Muscle layer of duodenum (tissue), 2 donors: ENCODE results near the gene MYO5A.
"Not testable (repeated sequence)": the region's sequence is repeated elsewhere in the genome, so short reads cannot be mapped to it uniquely, and the experiment has no call there.

ENCODE experiments used
- H3K27ac ChIP-seq: one replicate; pipeline ENCODE4 v1.7.0; 2013; ENCODE audit warnings: mild to moderate bottlenecking, low read length
- H3K27me3 ChIP-seq: one replicate; pipeline ENCODE4 v1.7.0; 2013; ENCODE audit warnings: low read depth, mild to moderate bottlenecking, control low read depth, low read length
- H3K36me3 ChIP-seq, 2 donors: one replicate each; pipeline ENCODE4 v1.7.0; 2013; ENCODE audit warnings: low read length in 2 of 2, control low read depth in 1 of 2, mild to moderate bottlenecking in 1 of 2; ENCODE audit not compliant: insufficient read depth in 2 of 2, control insufficient read depth in 1 of 2
- H3K4me1 ChIP-seq, 2 donors: one replicate each; pipeline ENCODE4 v1.7.0; 2013; ENCODE audit warnings: low read length in 2 of 2, mild to moderate bottlenecking in 2 of 2, control low read depth in 1 of 2, moderate library complexity in 1 of 2; ENCODE audit not compliant: insufficient read depth in 2 of 2, control insufficient read depth in 1 of 2
- H3K4me3 ChIP-seq, 2 donors: one replicate each; pipeline ENCODE4 v1.7.0; 2013; ENCODE audit warnings: low read length in 2 of 2, low read depth in 1 of 2, mild to moderate bottlenecking in 1 of 2
- H3K9me3 ChIP-seq, 2 donors: one replicate each; pipeline ENCODE4 v1.7.0; 2013; ENCODE audit warnings: low read length in 2 of 2, control low read depth in 1 of 2, mild to moderate bottlenecking in 1 of 2; ENCODE audit not compliant: control insufficient read depth in 1 of 2
- donor health status: healthy.

Gene MYO5A

DNA sequence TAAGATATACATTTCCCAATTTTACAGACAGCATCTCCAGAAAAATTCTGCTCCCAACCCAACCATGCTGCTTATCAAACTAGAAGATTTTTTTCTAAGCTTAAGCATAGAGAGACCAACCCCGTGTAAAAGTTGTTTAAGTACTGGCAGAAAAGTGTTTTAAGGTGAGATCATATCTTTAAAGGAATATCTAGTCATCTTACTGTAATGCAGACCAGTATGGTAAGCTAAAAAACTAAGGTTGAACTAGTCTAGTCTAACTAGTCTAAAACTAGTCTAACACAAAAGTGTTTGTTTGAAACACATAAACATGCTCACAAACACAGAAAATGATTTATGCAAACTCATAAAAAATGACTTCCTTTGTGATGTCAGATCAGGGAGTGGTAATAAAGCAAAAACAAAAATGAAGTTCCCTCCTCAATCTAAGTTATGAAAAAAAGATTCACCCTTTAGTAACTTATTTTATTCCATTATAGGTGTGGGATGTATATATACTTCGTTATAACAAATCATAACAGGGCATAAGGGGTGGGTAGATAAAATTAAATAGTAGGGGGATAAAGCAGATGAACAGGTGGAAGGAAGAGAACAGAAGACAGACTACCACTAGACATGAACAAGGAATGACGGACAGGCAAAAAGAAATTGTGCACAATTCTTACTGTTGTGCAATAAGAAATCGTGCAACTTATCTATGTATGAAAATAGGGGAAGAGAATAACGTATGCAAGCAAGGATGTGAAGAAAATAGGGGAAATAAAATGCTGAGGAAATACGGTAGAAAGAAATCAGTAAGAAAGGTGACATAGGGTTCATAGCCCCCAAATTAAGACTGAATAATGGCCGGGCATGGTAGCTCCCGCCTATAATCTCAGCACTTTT lies 10.0 kb downstream of the MYO5A start:
- Histone ChIP-seq H3K27me3 (no peaks in the 10 kb centered on the region), H3K4me1 (peaks cover 0 to 13% of the 10 kb centered on the region in 2 donors)

GRCh38 chr15:52517014-52517413 lies 11.7 kb downstream of the MYO5A start:
- H3K9me3 ChIP-seq, result no peaks in the 10 kb centered on the region
- H3K4me3 ChIP-seq, result no peak overlapping the region
- H3K27ac ChIP-seq, result no peak overlapping the region
- H3K27me3 ChIP-seq, result no peaks in the 10 kb centered on the region
- H3K36me3 ChIP-seq, result no peaks in the 10 kb centered on the region
- peaks cover 0 to 13% of the 10 kb centered on the region in 2 donors for H3K4me1 ChIP-seq

More for the DNA sequence above, 10.0 kb downstream of the MYO5A start:
- Histone ChIP-seq H3K4me3 (no peak overlapping the region), H3K36me3 (no peaks in the 10 kb centered on the region), H3K27ac (no peak overlapping the region), H3K9me3 (no peaks in the 10 kb centered on the region)

DNA sequence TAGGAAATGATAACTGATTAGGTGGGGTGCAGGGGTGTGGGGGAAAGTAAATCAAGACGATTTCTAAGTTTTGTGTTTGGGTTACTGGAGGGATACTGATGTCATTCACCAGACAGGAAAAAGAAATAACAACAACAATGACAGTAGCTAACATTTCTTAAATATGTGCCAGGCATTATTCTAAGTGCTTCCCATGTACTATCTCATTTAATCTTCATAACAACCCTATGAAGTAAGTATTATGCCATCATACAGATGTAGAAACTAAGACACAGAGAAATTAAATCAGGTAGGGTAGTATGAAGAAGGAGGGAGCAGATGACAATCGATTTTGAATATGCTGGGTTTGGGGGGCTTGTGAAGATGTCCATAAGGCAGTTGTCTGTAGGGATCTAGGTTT lies 13.3 kb downstream of the MYO5A start:
- Histone ChIP-seq H3K4me1 (peaks cover 0 to 13% of the 10 kb centered on the region in 2 donors), H3K4me3 (no peak overlapping the region), H3K36me3 (no peaks in the 10 kb centered on the region), H3K27ac (no peak overlapping the region), H3K9me3 (no peaks in the 10 kb centered on the region), H3K27me3 (no peaks in the 10 kb centered on the region)

- no peak overlapping the region for H3K4me3 ChIP-seq
- H3K27me3 ChIP-seq, result no peaks in the 10 kb centered on the region
- H3K9me3 ChIP-seq, result no peaks in the 10 kb centered on the region
- H3K4me1 ChIP-seq, result peaks cover 0 to 13% of the 10 kb centered on the region in 2 donors
- no peaks in the 10 kb centered on the region for H3K36me3 ChIP-seq
- no peak overlapping the region for H3K27ac ChIP-seq
These were observed 14.2 kb downstream of the MYO5A start for GRCh38 chr15:52514482-52514881.

DNA sequence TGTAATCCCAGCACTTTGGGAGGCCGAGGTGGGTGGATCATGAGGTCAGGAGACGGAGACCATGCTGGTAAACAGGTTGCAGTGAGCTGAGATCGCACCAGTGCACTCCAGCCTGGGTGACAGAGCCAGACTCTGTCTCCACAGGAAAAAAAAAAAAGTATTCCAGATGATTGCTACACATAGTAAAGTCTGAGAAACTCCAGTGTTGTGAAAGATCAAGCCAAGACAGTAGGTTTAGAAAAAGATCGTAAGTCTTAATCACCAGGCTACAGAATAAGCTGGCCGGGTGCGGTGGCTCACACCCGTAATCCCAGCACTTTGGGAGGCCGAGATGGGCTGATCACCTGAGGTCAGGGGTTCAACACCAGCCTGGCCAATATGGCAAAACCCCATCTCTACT lies 15.8 kb downstream of the MYO5A start:
- H3K4me3 ChIP-seq, H3K27me3 ChIP-seq, H3K27ac ChIP-seq, H3K4me1 ChIP-seq, H3K9me3 ChIP-seq, H3K36me3 ChIP-seq: not testable (repeated sequence)

- Histone ChIP-seq H3K27ac (no peak overlapping the region), H3K4me1 (no peaks in the 10 kb centered on the region), H3K9me3 (no peaks in the 10 kb centered on the region), H3K4me3 (no peak overlapping the region), H3K36me3 (no peaks in the 10 kb centered on the region), H3K27me3 (no peaks in the 10 kb centered on the region)
These were observed 17.6 kb downstream of the MYO5A start for GRCh38 chr15:52511084-52511483.

- no peak overlapping the region for H3K4me3 ChIP-seq
- H3K27ac ChIP-seq, result no peak overlapping the region
These were observed 19.0 kb downstream of the MYO5A start for GRCh38 chr15:52509500-52510245.

DNA sequence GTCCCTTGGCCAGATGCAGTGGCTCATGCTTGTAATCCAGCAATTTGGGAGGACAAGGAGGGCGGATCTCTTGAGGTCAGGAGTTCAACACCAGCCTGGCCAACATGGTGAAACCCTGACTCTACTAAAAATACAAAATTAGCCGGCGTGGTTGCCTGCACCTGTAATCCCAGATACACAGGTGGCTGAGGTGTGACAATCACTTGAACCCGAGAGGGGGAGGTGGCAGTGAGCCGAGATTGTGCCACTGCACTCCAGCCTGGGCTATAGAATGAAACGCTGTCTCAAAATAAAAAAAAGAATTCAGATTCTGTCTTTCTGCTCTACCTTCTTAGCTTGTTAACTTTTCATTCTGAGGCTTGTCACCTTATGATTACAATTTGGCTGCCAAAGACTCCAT lies 22.1 kb downstream of the MYO5A start:
- Histone ChIP-seq H3K27ac (no peak overlapping the region), H3K4me3 (no peak overlapping the region), H3K9me3 (no peaks in the 10 kb centered on the region), H3K4me1 (no peaks in the 10 kb centered on the region), H3K36me3 (no peaks in the 10 kb centered on the region), H3K27me3 (no peaks in the 10 kb centered on the region)

More at GRCh38 chr15:52509500-52510245, 19.0 kb downstream of the MYO5A start:
- Histone ChIP-seq H3K36me3 (no peaks in the 10 kb centered on the region), H3K4me1 (no peaks in the 10 kb centered on the region), H3K9me3 (no peaks in the 10 kb centered on the region), H3K27me3 (no peaks in the 10 kb centered on the region)

DNA sequence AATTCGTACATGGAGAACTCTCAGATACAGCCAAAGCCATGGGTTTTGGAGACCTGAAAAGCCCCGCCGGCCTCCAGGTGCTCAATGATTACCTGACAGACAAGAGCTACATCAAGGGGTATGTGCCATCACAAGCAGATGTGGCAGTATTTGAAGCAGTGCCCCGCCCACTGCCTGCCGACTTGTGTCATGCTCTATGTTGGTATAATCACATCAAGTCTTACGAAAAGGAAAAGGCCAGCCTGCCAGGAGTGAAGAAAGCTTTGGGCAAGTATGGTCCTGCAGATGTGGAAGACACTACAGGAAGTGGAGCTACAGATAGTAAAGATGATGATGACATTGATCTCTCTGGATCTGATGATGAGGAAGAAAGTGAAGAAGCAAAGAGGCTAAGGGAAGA lies 23.5 kb downstream of the MYO5A start:
- Histone ChIP-seq H3K9me3 (no peaks in the 10 kb centered on the region), H3K27ac (no peak overlapping the region), H3K36me3 (no peaks in the 10 kb centered on the region), H3K4me1 (no peaks in the 10 kb centered on the region), H3K4me3 (no peak overlapping the region), H3K27me3 (no peaks in the 10 kb centered on the region)

GRCh38 chr15:52503788-52504496 lies 24.7 kb downstream of the MYO5A start:
- H3K4me1 ChIP-seq, result no peaks in the 10 kb centered on the region
- no peak overlapping the region for H3K4me3 ChIP-seq
- no peaks in the 10 kb centered on the region for H3K27me3 ChIP-seq
- no peaks in the 10 kb centered on the region for H3K9me3 ChIP-seq
- H3K27ac ChIP-seq, result no peak overlapping the region
- no peaks in the 10 kb centered on the region for H3K36me3 ChIP-seq

DNA sequence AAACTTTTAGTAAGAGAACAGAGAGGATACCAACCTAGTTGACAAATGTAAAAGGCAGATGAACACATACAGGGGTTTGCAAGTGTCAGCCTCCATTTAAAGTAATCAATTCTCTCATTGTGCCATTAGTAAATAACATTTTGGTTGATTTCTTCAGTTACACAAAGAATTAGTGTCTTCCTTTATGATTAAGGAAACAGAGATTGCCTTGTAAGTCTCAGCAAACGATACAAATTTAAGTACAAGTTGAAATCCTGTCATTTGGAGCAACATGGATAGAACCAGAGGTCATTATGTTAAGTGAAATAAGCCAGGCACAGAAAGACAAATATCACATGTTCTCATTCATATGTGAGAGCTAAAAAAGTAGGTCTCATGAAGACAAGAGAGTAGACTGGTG lies 26.1 kb downstream of the MYO5A start:
- H3K4me1 ChIP-seq, result no peaks in the 10 kb centered on the region
- H3K27ac ChIP-seq, result no peak overlapping the region

More for the DNA sequence above, 26.1 kb downstream of the MYO5A start:
- Histone ChIP-seq H3K4me3 (no peak overlapping the region), H3K9me3 (no peaks in the 10 kb centered on the region), H3K36me3 (no peaks in the 10 kb centered on the region), H3K27me3 (no peaks in the 10 kb centered on the region)
